Ishikawa (cell line): ENCODE measurements around the gene A3GALT2.

Source experiments
- CEBPB ChIP-seq: IDR thresholded peaks from 2 replicates; pipeline ENCODE4 v1.6.1; 2012
- CREB1 ChIP-seq: IDR thresholded peaks from 2 replicates; pipeline ENCODE4 v1.6.1; 2012; ENCODE audit warnings: low read depth
- EGR1 ChIP-seq: IDR thresholded peaks from 2 replicates; pipeline ENCODE4 v1.6.1; 2012
- EP300 ChIP-seq: IDR thresholded peaks from 2 replicates; pipeline ENCODE4 v1.6.1; 2012; ENCODE audit warnings: borderline replicate concordance
- FOXM1 ChIP-seq: IDR thresholded peaks from 2 replicates; pipeline ENCODE4 v1.6.1; 2012; ENCODE audit warnings: low read depth, borderline replicate concordance
- RAD21 ChIP-seq: IDR thresholded peaks from 2 replicates; pipeline ENCODE4 v1.6.1; 2012; ENCODE audit warnings: low read depth
- TAF1 ChIP-seq: IDR thresholded peaks from 2 replicates; pipeline ENCODE4 v1.6.1; 2012; ENCODE audit warnings: low read depth, mild to moderate bottlenecking
- TEAD4 ChIP-seq: IDR thresholded peaks from 2 replicates; pipeline ENCODE4 v1.6.1; 2012
- ZBTB7A ChIP-seq: IDR thresholded peaks from 2 replicates; pipeline ENCODE4 v1.6.1; 2012; ENCODE audit warnings: low read depth
- TF ChIP-seq, protein P1 (sequence below): IDR thresholded peaks from 2 replicates; pipeline ENCODE4 v1.6.1; 2012
- TF ChIP-seq, protein P2 (sequence below): IDR thresholded peaks from 2 replicates; pipeline ENCODE4 v1.6.1; 2012; ENCODE audit warnings: low read depth, mild to moderate bottlenecking
- TF ChIP-seq, protein P3 (sequence below): IDR thresholded peaks from 2 replicates; pipeline ENCODE4 v1.6.1; 2012

DNA sequence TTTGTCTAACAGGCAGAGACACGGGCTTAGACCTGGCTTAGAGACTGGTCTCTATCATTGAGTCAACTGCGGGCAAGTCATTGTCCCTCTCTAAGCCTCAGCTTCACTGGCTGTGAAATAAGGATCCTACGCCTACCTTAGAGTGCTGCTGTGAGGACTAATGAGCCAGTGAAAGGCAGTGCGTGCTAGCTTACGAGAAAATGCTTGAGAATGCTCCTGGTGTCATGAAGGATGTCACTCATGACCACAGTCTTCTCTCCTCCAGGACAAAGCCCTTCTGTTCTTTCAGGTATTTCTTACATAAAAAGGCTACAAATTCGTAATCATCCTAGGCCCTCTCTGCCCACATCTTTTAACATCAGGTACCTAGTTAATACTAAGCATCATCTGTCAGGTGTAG, 16.5 kb upstream of the A3GALT2 start:
- TF ChIP-seq, protein P1, sequence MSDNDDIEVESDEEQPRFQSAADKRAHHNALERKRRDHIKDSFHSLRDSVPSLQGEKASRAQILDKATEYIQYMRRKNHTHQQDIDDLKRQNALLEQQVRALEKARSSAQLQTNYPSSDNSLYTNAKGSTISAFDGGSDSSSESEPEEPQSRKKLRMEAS, result no peak
- TF ChIP-seq TAF1 (no peak), ZBTB7A (no peak), CREB1 (no peak), EP300 (no peak), EGR1 (no peak), FOXM1 (no peak), RAD21 (no peak), CEBPB (no peak), TEAD4 (no peak)
- TF ChIP-seq, protein P2, sequence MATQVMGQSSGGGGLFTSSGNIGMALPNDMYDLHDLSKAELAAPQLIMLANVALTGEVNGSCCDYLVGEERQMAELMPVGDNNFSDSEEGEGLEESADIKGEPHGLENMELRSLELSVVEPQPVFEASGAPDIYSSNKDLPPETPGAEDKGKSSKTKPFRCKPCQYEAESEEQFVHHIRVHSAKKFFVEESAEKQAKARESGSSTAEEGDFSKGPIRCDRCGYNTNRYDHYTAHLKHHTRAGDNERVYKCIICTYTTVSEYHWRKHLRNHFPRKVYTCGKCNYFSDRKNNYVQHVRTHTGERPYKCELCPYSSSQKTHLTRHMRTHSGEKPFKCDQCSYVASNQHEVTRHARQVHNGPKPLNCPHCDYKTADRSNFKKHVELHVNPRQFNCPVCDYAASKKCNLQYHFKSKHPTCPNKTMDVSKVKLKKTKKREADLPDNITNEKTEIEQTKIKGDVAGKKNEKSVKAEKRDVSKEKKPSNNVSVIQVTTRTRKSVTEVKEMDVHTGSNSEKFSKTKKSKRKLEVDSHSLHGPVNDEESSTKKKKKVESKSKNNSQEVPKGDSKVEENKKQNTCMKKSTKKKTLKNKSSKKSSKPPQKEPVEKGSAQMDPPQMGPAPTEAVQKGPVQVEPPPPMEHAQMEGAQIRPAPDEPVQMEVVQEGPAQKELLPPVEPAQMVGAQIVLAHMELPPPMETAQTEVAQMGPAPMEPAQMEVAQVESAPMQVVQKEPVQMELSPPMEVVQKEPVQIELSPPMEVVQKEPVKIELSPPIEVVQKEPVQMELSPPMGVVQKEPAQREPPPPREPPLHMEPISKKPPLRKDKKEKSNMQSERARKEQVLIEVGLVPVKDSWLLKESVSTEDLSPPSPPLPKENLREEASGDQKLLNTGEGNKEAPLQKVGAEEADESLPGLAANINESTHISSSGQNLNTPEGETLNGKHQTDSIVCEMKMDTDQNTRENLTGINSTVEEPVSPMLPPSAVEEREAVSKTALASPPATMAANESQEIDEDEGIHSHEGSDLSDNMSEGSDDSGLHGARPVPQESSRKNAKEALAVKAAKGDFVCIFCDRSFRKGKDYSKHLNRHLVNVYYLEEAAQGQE, result no peak
- TF ChIP-seq, protein P3, sequence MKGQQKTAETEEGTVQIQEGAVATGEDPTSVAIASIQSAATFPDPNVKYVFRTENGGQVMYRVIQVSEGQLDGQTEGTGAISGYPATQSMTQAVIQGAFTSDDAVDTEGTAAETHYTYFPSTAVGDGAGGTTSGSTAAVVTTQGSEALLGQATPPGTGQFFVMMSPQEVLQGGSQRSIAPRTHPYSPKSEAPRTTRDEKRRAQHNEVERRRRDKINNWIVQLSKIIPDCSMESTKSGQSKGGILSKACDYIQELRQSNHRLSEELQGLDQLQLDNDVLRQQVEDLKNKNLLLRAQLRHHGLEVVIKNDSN, result no peak
